ENCODE measurements around the gene ZC3H6. TPM values are rescaled to one million over a fixed set of nuclear protein-coding genes. Genes with fewer than 3 reads are reported as not detected.

Gene ZC3H6, protein sequence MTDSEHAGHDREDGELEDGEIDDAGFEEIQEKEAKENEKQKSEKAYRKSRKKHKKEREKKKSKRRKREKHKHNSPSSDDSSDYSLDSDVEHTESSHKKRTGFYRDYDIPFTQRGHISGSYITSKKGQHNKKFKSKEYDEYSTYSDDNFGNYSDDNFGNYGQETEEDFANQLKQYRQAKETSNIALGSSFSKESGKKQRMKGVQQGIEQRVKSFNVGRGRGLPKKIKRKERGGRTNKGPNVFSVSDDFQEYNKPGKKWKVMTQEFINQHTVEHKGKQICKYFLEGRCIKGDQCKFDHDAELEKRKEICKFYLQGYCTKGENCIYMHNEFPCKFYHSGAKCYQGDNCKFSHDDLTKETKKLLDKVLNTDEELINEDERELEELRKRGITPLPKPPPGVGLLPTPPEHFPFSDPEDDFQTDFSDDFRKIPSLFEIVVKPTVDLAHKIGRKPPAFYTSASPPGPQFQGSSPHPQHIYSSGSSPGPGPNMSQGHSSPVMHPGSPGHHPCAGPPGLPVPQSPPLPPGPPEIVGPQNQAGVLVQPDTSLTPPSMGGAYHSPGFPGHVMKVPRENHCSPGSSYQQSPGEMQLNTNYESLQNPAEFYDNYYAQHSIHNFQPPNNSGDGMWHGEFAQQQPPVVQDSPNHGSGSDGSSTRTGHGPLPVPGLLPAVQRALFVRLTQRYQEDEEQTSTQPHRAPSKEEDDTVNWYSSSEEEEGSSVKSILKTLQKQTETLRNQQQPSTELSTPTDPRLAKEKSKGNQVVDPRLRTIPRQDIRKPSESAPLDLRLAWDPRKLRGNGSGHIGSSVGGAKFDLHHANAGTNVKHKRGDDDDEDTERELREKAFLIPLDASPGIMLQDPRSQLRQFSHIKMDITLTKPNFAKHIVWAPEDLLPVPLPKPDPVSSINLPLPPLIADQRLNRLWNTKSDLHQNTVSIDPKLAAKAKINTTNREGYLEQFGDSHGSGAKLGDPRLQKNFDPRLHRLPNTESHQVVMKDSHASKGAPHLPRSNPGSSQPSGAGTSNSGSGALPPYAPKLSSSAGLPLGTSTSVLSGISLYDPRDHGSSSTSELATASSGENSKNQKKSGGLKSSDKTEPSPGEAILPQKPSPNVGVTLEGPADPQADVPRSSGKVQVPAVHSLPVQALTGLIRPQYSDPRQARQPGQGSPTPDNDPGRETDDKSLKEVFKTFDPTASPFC
- total RNA-seq: 2.0 and 4.2 TPM in 2 replicates

DNA sequence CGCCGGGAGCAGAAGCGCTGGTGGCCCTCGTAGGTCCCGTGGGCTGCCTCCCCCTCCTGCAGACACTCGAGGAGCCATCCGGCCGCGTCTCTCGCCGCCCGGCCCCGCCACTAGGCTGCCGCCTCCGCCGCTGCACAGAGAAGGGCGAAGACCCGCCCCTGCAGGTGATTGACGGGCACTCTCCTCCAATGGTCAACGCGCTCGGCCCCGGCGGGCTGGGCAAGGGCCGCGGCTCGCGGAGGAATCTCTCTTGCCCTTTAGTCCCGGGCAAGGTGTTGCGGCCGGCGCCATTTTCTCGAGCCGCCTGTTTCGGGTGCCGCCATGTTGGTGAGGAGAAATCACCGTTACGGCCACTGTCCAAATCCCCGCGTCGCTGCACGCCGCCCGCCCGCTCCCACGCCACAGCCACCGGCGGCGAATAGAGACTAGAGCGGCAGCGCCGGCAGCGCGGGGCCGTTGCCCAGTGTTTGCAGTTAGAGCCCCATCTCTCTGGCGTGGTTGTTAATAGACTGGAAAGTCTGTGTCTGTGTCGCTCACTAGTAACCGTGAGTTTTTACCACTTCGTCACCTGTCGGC is at the start of gene ZC3H6:
Gene ZC3H6 (plus strand): TSS at position 287 of the 576 bp plus-strand sequence. CDS start 398 bp downstream, outside the sequence.
- DNase-seq: peak; percentile 99

- DNase-seq: peak; percentile 9
Observed at GRCh38 chr2:112229348-112229747, 46.0 kb upstream of the ZC3H6 start.

GRCh38 chr2:112230371-112230770 is 45.0 kb upstream of the ZC3H6 start:
- no peak for DNase-seq

DNA sequence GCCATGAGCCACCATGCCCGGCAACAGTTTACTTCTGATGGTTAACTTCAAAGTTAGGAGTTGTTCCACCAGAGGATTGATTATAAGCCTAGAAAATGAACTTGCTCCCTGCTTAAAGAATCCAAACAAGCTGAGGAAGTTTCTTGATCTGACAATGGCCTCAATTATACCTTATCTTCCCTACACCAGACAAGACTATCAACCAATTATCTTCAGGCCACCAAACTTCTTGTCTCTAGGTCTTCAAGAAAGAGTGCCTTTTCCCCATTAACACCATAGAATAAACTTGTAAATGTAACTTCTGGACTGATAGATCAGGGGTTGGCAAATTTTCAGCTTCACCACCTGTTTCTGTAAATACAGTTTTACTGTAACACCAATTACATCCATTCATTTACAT is 35.5 kb upstream of the ZC3H6 start:
- DNase-seq: no peak

GRCh38 chr2:112242384-112242783 is 33.0 kb upstream of the ZC3H6 start:
- no peak for DNase-seq

GRCh38 chr2:112243233-112243632 is 32.2 kb upstream of the ZC3H6 start:
- DNase-seq: no peak

DNA sequence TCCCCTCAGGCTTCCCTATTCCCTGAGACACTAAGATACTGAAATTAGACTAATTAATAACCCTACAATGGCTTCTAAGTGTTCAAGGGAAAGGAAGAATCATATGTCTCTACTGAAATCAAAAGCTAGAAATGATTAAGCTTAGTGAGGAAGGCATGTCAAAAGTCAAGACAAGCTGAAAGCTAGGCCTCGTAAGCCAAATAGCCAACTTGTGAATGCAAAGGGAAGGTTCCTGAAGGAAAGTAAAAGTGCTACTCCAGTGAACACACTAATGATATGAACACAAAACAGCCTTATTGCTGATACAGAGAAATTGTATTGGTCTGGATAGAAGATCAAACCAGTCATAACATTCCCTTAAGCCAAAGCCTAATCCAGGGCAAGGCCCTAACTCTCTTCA is 30.5 kb upstream of the ZC3H6 start:
- no peak for DNase-seq

GRCh38 chr2:112251271-112251670 is 24.1 kb upstream of the ZC3H6 start:
- no peak for DNase-seq

- DNase-seq: no peak
Observed at GRCh38 chr2:112253261-112253815, 22.1 kb upstream of the ZC3H6 start.

DNA sequence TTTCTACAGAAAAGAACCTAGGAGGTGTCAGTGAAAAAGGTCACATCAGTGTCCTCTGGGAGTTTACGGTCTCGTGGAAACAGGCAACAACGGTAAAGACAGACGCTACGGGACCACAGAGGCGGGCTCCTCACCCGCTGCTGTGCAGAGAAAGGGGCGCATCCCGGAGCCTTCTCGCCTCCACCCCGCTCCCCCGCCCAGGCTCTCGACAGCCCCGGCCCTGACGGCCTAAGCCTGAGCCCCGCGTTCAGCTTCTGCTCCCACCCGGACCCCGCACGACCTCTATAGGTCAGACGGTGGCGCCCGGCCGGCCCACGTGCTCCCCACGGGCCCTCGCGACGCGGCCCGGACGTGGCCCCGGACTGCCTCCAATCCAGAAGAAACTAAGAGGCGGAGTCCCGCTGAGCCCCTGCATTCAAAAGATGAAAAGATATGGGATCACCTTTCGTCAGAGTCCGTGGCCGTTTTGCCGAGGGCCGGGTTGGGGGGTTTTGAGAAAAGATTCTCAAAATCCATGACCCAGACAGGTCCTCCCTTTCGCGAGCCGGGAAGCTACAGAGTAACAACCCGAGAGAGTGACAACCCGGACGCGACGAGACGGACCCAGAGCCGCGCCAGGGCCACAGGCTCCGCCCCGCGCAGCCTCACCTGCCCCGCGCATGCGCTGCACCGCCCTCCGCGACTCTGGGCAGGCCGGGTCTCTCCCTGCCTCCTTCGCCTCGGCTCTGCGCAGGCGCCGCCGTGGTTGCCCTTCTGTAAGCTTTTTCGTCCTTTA is 20.7 kb upstream of the ZC3H6 start, which contains the start of gene ZC3H8:
Gene ZC3H8 (minus strand): TSS at position 577 of the 775 bp plus-strand sequence. CDS start 61 bp downstream, at position 516.
- DNase-seq: peak; percentile 94

DNA sequence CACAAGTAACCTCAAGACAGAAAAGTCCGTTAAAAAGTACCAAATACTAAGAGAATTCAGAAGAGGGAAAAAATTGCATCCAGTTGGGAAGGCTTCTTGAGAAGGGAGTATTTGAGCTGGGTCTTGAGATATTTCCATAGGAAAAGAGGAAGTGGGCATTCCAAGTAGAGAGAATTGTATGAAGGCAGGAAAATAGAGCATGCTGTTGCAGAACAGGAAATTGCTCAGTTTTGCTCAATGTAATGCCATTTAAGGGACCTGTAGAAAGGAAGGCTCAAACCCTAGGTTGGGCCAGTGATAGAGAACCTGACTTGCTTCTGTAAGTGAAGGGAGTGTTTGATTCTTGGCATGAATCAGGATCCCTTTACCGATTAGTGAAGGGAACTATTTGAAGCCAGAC is 19.5 kb upstream of the ZC3H6 start:
- peak; percentile 23 for DNase-seq

DNA sequence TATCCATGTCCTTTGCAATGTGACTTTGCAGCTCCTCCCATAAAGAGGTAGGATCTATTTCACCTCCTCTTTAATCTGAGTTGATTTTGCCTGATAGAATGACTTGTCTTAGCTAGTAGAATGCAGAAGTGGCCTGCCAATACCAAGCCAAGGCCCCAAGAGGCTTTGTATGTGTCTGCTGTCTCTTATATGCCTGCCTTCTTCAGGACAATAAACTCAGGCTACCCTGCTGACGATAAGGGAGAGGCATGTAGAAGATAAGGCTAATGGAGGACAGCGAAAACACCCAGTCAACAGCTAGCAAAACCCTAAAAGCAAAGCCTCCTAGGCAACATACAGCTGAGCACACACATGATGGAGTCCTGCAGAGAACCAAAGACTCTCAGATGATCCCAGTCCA is 18.7 kb upstream of the ZC3H6 start:
- DNase-seq: no peak

GRCh38 chr2:112257575-112257974 is 17.8 kb upstream of the ZC3H6 start:
- peak; percentile 30 for DNase-seq

DNA sequence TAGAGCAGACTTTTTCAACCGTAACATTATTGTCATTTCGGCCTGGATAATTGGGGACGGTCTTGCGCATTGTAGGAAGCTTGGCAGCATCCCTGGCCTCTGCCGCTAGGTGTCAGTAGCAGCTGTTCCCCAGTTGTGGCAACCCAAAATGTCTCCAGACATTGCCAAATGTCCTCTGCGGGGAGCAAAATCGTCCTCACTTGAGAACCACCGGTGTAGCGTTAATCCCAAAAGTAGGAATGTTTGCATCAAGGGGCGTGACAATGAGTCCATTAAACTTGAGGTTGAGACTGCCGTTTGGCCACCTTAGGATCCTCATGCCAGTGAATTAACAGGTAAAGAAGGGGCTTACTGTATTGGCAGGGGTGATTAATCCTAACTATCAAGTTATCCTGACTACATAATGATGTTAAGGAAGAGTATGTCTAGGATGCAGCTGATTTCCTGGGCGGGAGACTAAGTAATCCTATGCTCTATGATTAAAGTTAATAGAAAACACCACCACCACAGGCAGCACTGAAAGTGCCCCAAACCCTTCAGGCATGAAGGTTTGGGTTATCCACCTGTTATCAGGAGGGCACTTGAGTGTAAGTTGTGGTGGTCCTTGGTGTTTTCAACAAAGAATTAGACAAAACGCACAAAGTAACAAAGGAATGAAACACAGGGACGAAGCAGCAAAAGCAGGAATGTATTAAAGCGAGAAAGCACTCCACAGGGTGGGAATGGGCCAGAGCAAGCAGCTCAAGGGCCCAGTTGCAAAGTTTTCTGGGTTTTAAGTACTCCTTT is 15.7 kb upstream of the ZC3H6 start:
- peak; percentile 86 for DNase-seq

DNA sequence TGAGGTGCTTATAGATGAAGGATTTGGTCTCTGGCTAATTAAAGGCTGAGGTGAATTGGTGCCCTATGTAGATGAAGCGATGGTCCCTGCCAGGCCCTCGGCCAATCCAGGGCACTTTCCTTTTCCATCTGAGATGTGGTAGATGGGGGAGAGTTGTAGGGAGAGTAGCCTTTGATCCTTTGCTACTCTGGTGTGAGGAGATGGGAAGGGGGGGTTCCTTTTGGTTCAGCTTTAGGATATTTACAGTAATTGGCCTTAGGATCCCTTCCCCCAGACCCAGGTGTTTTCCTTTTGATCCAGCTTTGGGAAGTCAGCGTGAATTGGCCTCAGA is 15.1 kb upstream of the ZC3H6 start:
- no peak for DNase-seq

- DNase-seq: no peak
Observed at GRCh38 chr2:112262876-112263275, 12.5 kb upstream of the ZC3H6 start.

- no peak for DNase-seq
Observed at GRCh38 chr2:112268547-112268946, 6.8 kb upstream of the ZC3H6 start.

DNA sequence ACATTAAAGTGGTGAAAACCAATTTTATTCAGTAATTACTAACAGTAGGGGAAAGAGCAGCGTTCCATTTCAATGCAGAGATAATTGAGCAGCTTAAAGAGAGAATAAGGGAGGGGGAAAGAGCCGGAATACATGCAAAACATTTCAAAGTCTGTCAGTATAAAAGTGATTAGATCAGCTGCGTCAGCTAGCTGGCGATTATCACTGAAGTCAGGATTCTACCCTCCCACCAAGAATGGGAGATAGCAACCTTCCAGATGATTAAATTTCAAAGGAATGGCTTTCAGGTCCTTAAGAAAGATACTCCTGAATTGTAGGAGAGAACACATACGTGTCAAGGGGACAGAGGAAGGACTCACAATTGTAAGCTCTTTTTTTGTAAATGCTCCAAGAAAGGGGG is 2.7 kb upstream of the ZC3H6 start:
- no peak for DNase-seq

GRCh38 chr2:112273349-112273748 is 2.0 kb upstream of the ZC3H6 start:
- no peak for DNase-seq

GRCh38 chr2:112275887-112276773 is 733 bp downstream of the ZC3H6 start:
- DNase-seq: peak; percentile 92

Data from dermis blood vessel endothelial cell (primary cell).